ENCODE measurements around the gene RDH16.

Gene RDH16, protein sequence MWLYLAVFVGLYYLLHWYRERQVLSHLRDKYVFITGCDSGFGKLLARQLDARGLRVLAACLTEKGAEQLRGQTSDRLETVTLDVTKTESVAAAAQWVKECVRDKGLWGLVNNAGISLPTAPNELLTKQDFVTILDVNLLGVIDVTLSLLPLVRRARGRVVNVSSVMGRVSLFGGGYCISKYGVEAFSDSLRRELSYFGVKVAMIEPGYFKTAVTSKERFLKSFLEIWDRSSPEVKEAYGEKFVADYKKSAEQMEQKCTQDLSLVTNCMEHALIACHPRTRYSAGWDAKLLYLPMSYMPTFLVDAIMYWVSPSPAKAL

DNA sequence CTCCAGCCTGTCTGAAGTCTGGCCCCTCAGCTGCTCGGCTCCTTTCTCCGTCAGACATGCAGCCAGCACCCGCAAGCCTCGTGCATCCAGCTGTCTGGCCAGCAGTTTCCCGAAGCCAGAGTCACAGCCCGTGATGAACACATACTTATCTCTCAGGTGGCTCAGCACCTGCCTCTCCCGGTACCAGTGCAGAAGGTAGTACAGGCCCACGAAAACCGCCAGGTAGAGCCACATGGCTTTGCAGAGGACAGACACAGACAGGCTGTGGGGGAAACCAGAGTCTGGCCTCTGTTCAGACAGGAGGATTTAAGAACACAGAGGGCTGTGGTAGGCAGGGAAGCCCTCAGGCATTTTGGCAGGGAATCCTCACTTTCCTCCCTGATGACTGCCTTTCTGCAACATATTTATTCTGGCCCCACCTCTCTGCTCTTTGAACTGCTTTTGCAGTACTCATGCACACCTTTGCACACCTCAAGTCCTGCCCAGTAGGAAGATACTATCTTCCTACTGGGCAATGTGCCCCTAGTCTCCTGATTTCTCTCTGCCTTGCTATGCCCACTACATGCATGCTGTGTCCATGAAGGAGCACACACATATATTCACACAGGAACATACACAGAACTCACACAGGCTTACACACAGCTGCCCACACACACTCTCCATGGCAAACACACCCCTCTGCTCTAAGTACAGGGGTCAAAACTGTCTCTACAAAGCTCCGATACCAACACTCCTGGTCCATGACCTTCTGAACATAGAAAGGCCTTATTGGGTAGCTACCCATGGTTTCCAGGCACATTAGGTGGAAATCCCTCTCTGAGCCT lies at the start of gene RDH16:
RDH16 (minus strand) TSS at position 380 of the 824 bp plus-strand sequence; CDS start at position 234, 146 bp downstream.
- no peaks in the 10 kb centered on the region for H3K36me3 ChIP-seq (ENCODE audit: insufficient read depth, low read length)
- H3K9me3 ChIP-seq (ENCODE audit: control insufficient read depth, insufficient read depth, low read length): no peaks in the 10 kb centered on the region; the same call in 1 of the 2 replicates
- H3K4me1 ChIP-seq (ENCODE audit: insufficient read depth, low read length): no peaks in the 10 kb centered on the region
- no peak within 1 kb of the TSS for H3K9ac ChIP-seq (ENCODE audit: low read depth, low read length)

DNA sequence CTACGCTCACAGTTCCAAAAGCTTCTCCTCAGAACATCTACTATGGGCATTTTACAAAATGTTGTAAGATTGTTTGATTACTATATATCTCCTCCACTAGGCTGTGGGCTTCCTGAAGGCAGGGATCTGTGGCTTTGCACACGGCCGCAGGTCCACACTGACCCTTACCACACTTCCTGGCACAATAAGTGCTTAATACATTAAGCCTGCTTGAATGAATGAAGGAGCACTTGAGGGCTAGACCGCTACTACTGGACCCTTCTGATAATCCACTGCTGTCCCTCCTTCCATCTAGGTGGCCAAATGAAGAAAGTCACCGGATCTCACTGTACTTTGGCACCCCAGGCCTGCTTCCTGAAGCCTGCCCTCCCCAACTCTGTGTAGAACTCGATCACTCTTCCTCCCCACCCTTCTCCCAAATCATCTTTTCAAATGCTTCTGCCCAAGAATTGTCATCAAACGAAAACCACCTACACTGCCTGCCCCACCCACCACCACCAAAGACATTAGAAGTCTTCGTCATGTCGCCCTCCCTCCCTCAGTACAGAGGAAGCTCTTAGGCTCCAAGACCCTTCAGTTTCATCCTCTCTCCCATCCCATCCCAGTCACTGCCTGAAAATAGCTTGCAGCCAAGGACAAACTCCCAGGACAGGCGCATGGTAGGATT lies 49.5 kb upstream of the RDH16 start:
- peaks cover 3% of the 10 kb centered on the region; the same call in 1 of the 2 replicates for H3K36me3 ChIP-seq (ENCODE audit: insufficient read depth, low read length)
- no peaks in the 10 kb centered on the region for H3K9me3 ChIP-seq (ENCODE audit: control insufficient read depth, insufficient read depth, low read length)
- no peak overlapping the region for H3K9ac ChIP-seq (ENCODE audit: low read depth, low read length)
- H3K4me1 ChIP-seq (ENCODE audit: insufficient read depth, low read length): peaks cover 19% of the 10 kb centered on the region

DNA sequence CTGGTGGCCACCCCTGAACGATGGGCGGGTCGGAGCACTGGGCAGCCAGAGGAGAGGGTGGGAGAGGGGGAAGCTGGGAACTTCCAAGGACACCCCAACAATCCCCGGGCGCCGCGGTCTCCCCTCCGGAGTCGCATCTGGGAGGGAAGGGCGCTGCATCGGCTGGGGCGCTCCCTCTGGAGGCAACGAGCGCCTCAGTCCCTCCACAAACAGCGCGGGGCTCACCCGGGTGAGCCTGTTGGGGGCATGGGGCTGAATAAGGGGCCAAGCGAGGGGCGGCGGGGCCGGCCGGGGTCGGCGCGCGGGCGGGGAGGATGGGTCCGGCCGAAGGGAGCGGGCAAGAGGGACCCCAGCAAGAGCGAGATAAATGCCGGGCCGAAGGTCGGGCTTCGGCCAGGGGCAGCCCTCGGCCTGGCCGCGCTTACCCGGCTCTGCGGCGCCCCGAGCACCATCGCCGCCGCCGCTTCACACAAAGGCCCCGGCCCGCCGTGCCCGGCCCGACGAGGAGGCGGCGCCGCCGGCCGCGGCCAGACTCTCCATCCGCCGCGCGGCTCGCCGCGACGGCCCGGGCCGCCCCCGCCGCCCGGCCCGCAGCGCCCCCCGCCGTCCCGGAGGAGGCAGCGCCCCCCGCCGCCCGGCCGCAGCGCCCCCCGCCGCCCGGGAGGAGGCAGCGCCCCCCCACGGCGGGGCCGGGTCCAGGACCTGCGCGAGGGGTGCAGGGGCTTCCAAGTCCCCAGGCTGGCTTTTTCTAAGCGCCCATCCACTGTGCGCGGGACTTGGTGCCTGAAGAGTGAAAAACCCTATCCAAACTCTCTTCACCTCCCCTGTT lies 48.8 kb upstream of the RDH16 start, which contains the start of gene ZBTB39:
ZBTB39 (minus strand) TSS at position 567 of the 829 bp plus-strand sequence. CDS start 1,629 bp downstream, outside the sequence.
- H3K9ac ChIP-seq (ENCODE audit: low read depth, low read length): peak within 1 kb of the TSS; percentile 85
- peaks cover 9% of the 10 kb centered on the region for H3K36me3 ChIP-seq (ENCODE audit: insufficient read depth, low read length)
- H3K9me3 ChIP-seq (ENCODE audit: control insufficient read depth, insufficient read depth, low read length): no peaks in the 10 kb centered on the region
- H3K4me1 ChIP-seq (ENCODE audit: insufficient read depth, low read length): peaks cover 19% of the 10 kb centered on the region

DNA sequence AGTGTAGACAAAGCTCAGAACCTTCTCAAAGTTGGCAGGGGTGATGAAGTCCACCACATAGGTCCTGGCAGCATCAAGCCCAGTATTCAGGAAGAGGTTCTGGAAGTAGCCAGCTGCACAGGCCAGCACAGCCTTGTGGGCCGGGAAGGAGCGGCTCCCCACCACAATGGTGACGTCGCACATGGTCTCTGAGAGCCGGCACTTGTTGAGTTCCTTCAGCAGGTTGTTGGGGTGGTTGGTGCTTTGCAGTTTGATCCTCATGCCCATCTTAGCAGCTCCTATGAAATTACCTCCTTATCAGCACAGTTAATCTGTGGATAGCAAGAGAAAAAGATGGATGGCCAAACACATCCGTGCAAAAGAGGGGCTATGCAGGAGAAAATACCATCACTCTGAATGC lies 47.2 kb upstream of the RDH16 start:
- Histone ChIP-seq H3K9ac (ENCODE audit: low read depth, low read length) (no peak overlapping the region), H3K9me3 (ENCODE audit: control insufficient read depth, insufficient read depth, low read length) (no peaks in the 10 kb centered on the region), H3K36me3 (ENCODE audit: insufficient read depth, low read length) (peaks cover 13% of the 10 kb centered on the region), H3K4me1 (ENCODE audit: insufficient read depth, low read length) (peaks cover 15% of the 10 kb centered on the region)

DNA sequence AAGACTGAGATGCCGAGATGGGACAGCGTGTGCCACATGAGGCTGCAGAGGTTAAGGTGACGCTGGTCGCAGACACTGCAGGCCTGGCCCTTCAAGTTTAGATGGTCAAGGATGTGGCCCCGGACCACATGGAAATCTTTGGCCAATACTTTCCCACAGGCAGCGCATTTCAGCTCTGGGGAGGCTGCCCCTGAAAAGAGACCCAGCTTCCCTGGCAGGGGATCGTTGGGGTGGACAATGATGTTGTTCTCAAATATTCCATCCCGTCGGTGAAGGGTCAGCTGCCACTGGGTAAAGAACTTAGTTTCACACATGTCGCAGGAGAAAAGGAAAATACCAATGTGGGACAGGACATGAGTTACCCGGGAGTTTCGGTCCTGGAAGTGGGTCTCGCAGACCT lies 46.0 kb upstream of the RDH16 start:
- Histone ChIP-seq H3K36me3 (ENCODE audit: insufficient read depth, low read length) (peaks cover 13% of the 10 kb centered on the region), H3K9me3 (ENCODE audit: control insufficient read depth, insufficient read depth, low read length) (no peaks in the 10 kb centered on the region), H3K4me1 (ENCODE audit: insufficient read depth, low read length) (peaks cover 8% of the 10 kb centered on the region), H3K9ac (ENCODE audit: low read depth, low read length) (no peak overlapping the region)

DNA sequence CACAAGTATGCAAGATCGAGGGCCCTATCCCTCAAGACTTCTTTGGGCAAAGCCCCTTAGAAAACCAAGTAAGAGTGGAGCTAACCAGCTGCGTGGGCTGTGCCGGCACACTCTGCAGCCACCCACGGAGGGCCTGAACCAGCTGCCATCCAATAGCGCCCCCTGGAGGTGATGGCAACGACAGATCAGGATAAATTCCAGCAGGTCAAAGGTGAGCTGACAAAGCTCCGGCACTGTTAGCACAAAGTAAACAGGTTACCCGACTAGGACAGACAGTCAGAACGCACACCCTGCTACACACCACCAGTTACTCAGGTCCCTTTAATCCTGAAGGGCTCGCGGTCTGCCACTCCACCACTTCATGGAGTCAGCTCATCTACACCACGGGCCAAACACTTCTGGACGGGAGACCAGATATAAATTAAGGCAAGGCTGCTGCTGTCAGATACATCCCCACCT lies 44.1 kb upstream of the RDH16 start:
- no peak overlapping the region for H3K9ac ChIP-seq (ENCODE audit: low read depth, low read length)
- peaks cover 6% of the 10 kb centered on the region for H3K4me1 ChIP-seq (ENCODE audit: insufficient read depth, low read length)
- no peaks in the 10 kb centered on the region for H3K9me3 ChIP-seq (ENCODE audit: control insufficient read depth, insufficient read depth, low read length)
- peaks cover 13% of the 10 kb centered on the region for H3K36me3 ChIP-seq (ENCODE audit: insufficient read depth, low read length)

DNA sequence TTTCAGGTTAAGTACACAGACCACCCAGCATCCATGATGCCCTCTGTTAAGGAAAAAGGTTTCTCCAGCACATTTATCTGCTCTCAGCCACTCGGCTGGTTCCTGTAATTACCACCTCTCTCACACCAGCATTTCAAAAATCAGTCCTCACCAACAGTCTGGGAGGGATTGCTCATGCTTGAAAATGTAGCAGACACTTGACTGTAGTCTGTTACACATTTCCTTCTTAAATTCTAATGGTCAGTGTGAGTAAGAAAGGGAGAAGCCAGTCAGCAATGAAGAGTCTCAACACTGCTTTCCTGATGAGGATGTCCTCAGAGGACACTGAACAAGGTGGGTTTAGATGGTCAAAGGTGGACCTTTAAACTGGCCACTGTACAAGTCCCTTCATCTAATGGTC lies 43.0 kb upstream of the RDH16 start:
- H3K36me3 ChIP-seq (ENCODE audit: insufficient read depth, low read length): peaks cover 13% of the 10 kb centered on the region
- no peaks in the 10 kb centered on the region for H3K9me3 ChIP-seq (ENCODE audit: control insufficient read depth, insufficient read depth, low read length)
- peaks cover 4% of the 10 kb centered on the region for H3K4me1 ChIP-seq (ENCODE audit: insufficient read depth, low read length)
- H3K9ac ChIP-seq (ENCODE audit: low read depth, low read length): no peak overlapping the region

DNA sequence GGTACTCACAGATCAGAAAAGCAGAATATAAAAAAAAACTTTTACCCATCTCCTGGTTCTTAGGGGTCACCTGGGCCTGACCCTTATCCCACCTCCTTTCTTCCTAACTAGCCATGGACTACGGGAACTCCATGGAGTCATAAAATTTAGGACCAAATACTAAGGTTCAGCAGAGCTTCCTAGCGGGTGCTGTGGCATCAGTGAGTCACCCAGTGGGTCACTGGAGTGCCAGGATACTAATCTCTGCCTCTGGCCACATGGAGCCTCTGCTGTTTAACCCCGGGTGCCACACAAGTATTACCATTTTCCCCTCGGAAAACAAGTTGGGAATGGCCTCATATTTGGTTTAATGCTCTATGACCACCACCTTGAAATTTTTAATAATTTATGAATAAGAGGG lies 42.0 kb upstream of the RDH16 start:
- no peaks in the 10 kb centered on the region for H3K9me3 ChIP-seq (ENCODE audit: control insufficient read depth, insufficient read depth, low read length)
- H3K4me1 ChIP-seq (ENCODE audit: insufficient read depth, low read length): no peaks in the 10 kb centered on the region; the same call in 1 of the 2 replicates
- H3K9ac ChIP-seq (ENCODE audit: low read depth, low read length): no peak overlapping the region
- peaks cover 13% of the 10 kb centered on the region for H3K36me3 ChIP-seq (ENCODE audit: insufficient read depth, low read length)

DNA sequence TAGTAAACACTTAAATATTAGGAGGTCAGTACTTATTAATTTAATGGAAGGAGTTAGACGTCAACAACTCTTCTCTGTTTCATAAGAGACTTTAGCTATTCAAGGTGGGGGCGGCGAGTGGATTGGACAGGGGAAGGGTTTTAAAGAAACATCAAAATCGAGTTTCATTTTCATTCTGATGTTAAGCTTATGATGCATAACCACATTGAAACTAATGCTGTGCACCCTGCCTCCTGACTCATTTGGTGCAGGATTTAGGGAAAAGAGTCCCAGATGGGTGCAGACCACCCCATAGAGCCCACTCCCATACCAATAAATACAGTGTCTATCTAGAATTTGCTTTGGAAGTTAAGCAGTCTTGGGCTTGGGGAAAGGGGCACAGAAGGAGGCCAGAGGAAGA lies 41.6 kb upstream of the RDH16 start:
- Histone ChIP-seq H3K4me1 (ENCODE audit: insufficient read depth, low read length) (no peaks in the 10 kb centered on the region; the same call in 1 of the 2 replicates), H3K9ac (ENCODE audit: low read depth, low read length) (no peak overlapping the region), H3K36me3 (ENCODE audit: insufficient read depth, low read length) (peaks cover 13% of the 10 kb centered on the region), H3K9me3 (ENCODE audit: control insufficient read depth, insufficient read depth, low read length) (no peaks in the 10 kb centered on the region)

DNA sequence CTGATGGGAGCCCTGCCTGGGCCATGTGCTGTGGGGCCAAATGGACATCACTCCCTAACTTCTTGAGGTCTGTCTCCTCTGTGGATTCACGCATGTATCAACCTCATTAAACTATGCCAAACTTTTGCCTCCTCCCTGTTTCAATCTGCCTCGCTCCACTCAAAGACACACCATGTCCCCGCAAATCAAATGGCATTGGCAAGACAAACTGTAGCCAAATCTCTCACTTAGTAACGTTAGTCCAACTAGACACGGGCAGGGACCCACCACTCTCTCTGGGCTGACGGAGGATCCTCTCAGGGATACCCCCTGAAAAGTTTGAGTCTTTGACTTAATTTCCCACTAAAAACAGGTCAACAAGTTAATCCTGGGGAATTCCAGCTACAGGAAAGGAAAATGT lies 40.9 kb upstream of the RDH16 start:
- Histone ChIP-seq H3K9me3 (ENCODE audit: control insufficient read depth, insufficient read depth, low read length) (no peaks in the 10 kb centered on the region), H3K9ac (ENCODE audit: low read depth, low read length) (no peak overlapping the region), H3K36me3 (ENCODE audit: insufficient read depth, low read length) (peaks cover 10% of the 10 kb centered on the region), H3K4me1 (ENCODE audit: insufficient read depth, low read length) (no peaks in the 10 kb centered on the region; the same call in 1 of the 2 replicates)

DNA sequence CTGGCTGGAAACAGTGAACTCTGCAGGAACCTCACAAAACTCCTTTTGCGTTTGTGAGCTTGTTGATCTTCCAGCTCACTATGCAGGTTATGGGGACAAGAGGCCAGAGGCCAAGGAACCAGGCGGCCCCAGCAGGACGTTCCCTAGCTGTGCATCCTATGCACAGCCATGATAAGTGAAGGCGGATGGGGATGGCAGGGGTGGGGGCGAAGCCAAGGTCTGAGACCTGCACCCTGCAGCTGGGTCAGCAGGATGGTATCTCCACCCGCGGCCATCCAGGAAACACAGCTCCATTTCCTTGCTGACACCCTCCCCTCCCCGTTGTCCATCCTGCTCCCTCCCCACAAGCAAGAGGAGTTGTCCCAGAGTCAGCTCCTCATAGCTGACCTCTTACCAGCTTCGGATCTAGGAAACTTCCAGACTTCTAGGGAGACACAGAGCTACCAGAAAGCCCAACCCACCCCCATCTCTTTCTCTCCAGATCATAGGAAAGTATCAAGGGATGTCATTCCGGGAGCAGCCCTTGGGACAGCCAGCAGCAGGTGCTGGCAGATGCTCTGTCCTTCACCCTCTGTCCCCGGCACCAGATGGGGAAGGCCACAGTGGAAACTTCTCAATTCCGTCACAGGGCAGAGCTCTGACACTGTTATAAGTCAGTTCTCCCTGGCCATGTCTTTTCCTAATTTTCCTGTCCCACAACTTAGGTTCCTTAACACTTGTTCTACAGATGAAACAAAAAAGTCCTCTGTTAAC lies 39.6 kb upstream of the RDH16 start:
- Histone ChIP-seq H3K4me1 (ENCODE audit: insufficient read depth, low read length) (no peaks in the 10 kb centered on the region; the same call in 1 of the 2 replicates), H3K9ac (ENCODE audit: low read depth, low read length) (no peak overlapping the region), H3K36me3 (ENCODE audit: insufficient read depth, low read length) (peaks cover 10% of the 10 kb centered on the region), H3K9me3 (ENCODE audit: control insufficient read depth, insufficient read depth, low read length) (no peaks in the 10 kb centered on the region)

DNA sequence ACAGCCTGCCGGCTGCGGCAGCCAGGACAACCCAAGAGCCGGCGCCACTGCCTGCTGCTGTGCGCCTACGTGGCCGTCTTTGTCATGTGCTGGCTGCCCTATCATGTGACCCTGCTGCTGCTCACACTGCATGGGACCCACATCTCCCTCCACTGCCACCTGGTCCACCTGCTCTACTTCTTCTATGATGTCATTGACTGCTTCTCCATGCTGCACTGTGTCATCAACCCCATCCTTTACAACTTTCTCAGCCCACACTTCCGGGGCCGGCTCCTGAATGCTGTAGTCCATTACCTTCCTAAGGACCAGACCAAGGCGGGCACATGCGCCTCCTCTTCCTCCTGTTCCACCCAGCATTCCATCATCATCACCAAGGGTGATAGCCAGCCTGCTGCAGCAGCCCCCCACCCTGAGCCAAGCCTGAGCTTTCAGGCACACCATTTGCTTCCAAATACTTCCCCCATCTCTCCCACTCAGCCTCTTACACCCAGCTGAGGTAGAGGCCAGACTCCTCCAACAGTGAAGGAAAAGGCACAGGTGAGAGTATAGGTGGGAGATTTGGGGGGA lies 38.6 kb upstream of the RDH16 start:
- Histone ChIP-seq H3K9ac (ENCODE audit: low read depth, low read length) (no peak overlapping the region), H3K36me3 (ENCODE audit: insufficient read depth, low read length) (peaks cover 3% of the 10 kb centered on the region; the same call in 1 of the 2 replicates), H3K4me1 (ENCODE audit: insufficient read depth, low read length) (peaks cover 8% of the 10 kb centered on the region), H3K9me3 (ENCODE audit: control insufficient read depth, insufficient read depth, low read length) (no peaks in the 10 kb centered on the region)
